Measurements from ENCODE around the gene PCDHGA1.

PCDHGA1 gene

GRCh38 chr5:141465351-141465750 lies 135.0 kb downstream of the PCDHGA1 start:
- DNase-seq, result no peak

GRCh38 chr5:141475625-141476131 lies 145.4 kb downstream of the PCDHGA1 start, which contains the start of gene PCDHGC3:
TSS of gene PCDHGC3 (plus strand) at chr5:141475966. CDS start at chr5:141476117, 151 bp downstream.
- peak; percentile 23 to 39 for DNase-seq

GRCh38 chr5:141476132-141476911 lies 146.0 kb downstream of the PCDHGA1 start:
- no peak for DNase-seq

GRCh38 chr5:141477044-141477575 lies 146.8 kb downstream of the PCDHGA1 start:
- no peak for DNase-seq

GRCh38 chr5:141477815-141478214 lies 147.5 kb downstream of the PCDHGA1 start:
- no peak for DNase-seq

- no peak for DNase-seq
Measured at GRCh38 chr5:141478321-141478945, 148.1 kb downstream of the PCDHGA1 start.

- no peak for DNase-seq
Measured at GRCh38 chr5:141479776-141480175, 149.5 kb downstream of the PCDHGA1 start.

- DNase-seq, result no peak
Measured at GRCh38 chr5:141483902-141484301, 153.6 kb downstream of the PCDHGA1 start.

GRCh38 chr5:141484310-141484640 lies 154.0 kb downstream of the PCDHGA1 start:
- no peak for DNase-seq

GRCh38 chr5:141484641-141485311 lies 154.5 kb downstream of the PCDHGA1 start, which contains the start of gene PCDHGC4:
TSS of gene PCDHGC4 (plus strand) at chr5:141485030. CDS start at chr5:141485174, 144 bp downstream.
- DNase-seq, result no peak

- no peak for DNase-seq
Measured at GRCh38 chr5:141485321-141486055, 155.2 kb downstream of the PCDHGA1 start.

- no peak for DNase-seq
Measured at GRCh38 chr5:141486091-141486490, 155.8 kb downstream of the PCDHGA1 start.

GRCh38 chr5:141487131-141487530 lies 156.8 kb downstream of the PCDHGA1 start:
- no peak for DNase-seq

- DNase-seq, result no peak
Measured at GRCh38 chr5:141488591-141489561, 158.6 kb downstream of the PCDHGA1 start, which contains the start of gene PCDHGC5. TSS of gene PCDHGC5 (plus strand) at chr5:141489081. CDS start at chr5:141489241, 160 bp downstream.

GRCh38 chr5:141489841-141490240 lies 159.5 kb downstream of the PCDHGA1 start:
- DNase-seq, result no peak

GRCh38 chr5:141490271-141490670 lies 160.0 kb downstream of the PCDHGA1 start:
- no peak for DNase-seq

GRCh38 chr5:141490771-141491170 lies 160.5 kb downstream of the PCDHGA1 start:
- DNase-seq, result no peak

- no peak for DNase-seq
Measured at GRCh38 chr5:141491323-141492167, 161.2 kb downstream of the PCDHGA1 start.

GRCh38 chr5:141492168-141492885 lies 162.0 kb downstream of the PCDHGA1 start:
- no peak for DNase-seq

All from CD4-positive, alpha-beta T cell treated with Interferon alpha-2 for 1 hour (primary cell).